Activated CD4-positive, alpha-beta T cell treated with anti-CD3 and anti-CD28 coated beads, Interleukin-2, Interleukin-6, amounts not matched to agents 100 ng/mL and 50 ng/mL, durations not matched to agents 16 hours and 8 hours (primary cell): ENCODE data around the gene CDH18.
"Not testable (repeated sequence)": the region's sequence is repeated elsewhere in the genome, so short reads cannot be mapped to it uniquely, and the experiment has no call there.

Source experiments
- DNase-seq: peaks from one replicate; pipeline ENCODE4 v3.0.0-alpha.2; 2020

CDH18 gene

DNA sequence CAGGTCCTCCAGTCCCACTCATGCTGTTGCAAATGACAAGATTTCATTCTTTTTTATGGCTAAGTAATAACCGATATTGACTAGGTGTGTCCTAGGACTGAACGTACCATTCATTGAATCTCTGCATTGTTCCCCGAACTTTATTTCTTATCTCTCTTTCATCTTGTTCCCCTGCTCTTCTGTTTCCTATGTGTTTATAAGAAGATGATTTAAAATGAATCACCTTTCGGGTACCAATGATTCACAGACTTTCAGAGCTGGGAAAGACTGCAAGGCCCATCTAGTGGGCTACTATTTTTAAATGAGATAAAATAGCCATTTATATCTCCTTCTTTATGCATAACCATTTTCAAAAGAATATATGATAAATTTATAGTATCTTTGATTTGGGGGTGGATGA is 133.0 kb downstream of the CDH18 start:
- DNase-seq = no peak

DNA sequence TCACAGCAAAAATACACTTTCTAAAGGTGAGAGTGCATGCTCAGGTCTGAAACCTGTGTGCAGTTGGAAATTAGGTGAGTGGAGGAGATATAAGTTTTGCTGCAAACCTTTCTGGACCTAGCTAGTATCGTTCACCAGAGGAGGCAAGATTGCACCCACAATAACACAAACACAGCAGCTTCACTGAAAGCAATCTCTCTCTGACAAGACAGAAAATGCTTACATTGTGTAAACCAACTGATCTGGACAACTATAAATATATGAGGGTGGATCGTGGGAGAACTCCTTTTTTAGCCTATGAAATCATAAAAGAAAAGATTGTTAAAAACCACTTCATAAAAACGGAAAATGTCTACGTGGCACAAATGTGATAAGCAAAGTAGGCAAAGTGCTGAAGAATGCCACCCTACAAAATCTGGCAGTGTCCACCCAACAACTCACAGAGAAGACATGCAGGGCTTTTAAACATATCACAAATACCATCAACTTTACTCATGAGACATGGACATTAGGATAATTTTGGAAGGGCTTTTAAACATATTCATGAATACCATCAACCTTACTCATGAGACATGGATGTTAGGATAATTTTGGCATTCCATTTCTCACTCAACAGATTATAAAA is 134.3 kb downstream of the CDH18 start:
- no peak for DNase-seq

DNA sequence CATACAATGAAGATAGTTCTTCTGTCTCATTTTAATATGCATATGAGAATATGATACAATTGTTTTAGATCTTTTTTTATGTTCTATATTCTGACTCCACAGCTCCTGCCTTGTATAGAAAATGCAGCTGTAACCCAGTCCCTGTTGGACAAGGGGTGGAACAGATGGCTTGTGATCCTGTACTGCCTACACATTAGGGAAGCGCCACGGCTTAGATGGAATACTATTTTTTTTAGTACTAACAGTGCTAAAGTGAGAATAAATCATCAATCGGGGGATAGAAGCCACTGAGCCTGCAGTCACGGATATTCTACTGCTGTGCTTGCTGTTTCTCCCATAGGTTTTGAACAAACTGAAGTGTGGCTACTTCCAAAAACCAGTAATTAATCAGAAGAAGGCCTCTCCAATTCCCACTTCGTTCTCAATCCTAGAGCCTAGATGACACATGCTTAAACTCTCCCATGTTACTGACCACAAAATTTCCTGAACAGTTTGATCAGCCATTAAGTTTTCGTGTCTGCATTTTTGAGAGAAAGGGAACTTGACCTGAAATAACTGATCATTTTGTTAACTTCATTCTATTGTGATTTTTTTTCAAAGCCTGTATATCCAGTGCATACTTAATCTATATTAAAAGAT is 150.3 kb downstream of the CDH18 start:
- DNase-seq = no peak

DNA sequence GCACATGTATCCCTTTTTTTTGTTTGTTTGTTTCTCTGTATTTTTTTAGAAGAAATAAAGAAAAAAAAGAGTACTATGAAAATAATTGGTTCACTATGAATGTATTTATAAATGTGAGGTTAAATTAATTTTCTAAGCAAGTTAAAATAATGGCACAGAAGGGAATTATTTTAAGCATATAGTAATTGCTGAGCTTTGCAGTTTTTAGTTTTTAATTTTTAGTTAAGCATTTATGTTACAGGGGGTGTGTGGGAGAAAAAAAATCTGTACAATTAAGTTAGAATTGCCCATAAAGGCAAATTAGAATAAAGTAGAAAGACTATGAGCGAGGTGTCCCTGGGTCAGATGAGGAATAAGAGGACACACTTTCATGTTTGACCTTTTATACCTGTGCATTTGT is 152.6 kb downstream of the CDH18 start:
- DNase-seq = no peak

DNA sequence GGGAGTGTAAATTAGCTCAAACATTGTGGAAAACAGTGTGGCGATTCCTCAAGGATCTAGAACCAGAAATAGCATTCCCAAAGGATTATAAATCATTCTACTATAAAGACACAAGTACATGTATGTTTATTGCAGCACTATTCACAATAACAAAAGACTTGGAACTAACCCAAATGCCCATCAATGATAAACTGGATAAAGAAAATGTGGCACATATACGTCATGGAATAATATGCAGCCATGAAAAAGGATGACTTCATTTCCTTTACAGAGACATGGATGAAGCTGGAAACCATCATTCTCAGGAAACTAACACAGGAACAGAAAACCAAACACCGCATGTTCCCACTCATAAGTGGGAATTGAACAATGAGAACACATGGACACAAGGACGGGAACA is 175.3 kb downstream of the CDH18 start:
- not testable (repeated sequence) for DNase-seq

DNA sequence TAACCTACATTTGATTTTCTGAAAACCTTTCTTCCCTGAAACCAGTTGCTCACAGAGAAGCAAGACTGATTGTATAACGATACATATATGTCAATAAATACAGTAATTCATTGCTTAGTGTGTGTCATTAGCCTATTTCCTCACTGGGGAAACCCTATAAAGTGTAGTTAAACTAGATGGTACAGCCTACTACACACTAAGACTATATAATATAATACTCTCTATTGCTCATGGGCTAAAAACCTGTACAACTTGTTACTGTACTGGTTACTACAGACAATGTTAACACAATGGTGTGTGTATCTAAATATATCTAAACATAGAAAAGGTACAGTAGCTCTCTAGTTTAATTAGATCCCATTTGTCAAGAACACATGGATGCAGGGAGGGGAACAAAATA is 181.2 kb downstream of the CDH18 start:
- no peak for DNase-seq

DNA sequence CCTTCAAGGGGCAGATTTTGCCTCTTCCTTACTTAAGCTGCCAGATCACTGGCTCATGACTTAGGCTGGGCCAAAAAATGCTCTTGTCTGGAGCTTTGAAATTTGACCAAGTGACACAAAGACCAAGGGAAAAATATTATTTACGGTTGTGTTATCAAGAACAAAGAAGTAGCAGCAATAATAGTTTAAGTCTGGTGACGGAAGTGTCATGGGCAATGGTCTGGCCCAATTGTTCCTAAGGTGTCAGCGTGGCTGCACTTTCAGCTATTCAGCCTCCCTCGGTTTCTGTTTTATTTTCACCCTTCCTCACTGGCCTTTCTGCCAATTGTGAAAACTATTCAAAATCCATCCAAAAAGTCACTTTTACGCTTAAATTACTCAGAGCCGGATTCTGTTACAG is 185.3 kb downstream of the CDH18 start:
- no peak for DNase-seq

DNA sequence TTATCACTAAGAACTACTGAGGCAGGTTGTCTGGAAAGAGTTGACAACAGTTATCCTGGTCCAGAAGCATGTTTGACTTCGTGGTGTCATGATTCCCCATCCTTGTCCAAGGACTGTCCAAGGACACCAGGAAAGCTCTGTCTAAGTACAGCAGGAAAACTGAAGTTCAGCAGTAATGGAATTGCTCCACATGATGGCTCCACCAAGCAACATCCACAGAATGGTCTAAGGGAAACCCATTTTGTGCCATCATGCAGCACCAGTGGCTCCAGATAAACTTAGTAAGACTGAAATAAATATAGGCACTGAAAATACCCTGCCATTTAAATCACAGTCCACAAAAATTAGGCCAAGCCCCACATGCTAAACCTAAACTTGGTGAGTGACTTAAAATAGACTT is 192.8 kb downstream of the CDH18 start:
- DNase-seq = no peak

DNA sequence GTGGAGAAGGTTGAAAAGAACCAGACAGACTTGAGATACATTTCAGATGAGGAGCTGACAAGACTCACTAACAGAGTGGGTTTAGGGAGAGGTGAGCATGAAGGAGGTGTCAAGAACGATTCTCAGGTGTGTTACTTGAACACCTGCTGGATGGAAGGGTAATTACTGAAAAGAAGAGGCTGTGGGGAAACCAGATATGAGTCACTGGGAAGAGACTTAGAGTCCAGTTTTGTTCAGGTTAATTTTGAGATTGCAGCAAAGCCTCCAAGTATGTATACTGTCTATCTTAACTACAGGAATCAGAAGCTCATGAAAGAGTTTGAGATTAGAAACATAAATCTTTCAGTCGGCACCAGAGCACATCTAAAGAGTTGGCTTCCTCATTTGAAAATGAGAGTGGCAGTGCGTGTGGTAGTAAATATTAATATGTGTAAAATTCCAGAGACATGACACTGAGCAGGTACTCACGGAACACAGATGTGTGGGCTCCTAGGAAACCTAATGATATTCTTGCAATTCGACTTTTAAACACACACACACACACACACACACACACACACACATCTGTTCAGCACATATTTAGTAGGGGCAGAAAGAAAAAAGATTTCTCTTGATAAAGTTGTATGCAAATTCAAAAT is 197.1 kb downstream of the CDH18 start:
- DNase-seq = no peak

DNA sequence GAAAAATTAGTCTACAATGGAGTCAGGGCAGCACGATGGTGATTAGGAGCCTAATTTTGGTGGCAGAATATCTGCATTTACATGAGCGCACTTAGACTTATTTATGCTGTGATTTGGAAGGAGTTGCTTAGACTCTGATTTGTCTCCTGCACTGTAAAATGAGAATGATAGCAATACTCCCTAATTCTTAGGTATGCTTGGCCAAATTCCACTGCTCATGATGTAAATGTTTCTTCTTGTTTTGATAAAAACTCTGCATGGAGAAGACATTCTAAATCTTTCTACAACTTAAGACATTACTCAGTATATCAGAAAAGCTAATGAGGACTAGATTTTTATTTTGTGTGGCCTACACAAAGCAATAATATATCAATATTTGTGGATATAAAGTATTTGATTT is 205.4 kb downstream of the CDH18 start:
- no peak for DNase-seq

DNA sequence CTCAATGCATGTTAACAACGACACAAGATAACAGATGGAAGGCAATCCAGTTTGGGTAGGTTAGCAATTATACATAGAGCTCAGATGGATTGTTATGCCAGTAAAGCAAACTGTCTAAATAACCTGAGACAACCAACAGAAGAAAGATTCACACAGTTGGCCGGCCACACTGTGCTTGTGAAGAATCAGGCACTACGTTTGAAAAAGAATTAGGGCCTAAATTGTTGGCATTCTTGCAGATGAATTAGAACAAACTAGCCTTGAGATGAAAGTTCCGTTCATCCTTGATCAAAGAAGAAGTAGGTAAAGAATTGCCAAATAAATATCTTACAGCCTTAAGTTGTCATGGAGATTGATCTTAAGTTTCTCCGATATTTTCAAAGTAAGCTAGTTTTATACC is 210.6 kb downstream of the CDH18 start:
- no peak for DNase-seq

DNA sequence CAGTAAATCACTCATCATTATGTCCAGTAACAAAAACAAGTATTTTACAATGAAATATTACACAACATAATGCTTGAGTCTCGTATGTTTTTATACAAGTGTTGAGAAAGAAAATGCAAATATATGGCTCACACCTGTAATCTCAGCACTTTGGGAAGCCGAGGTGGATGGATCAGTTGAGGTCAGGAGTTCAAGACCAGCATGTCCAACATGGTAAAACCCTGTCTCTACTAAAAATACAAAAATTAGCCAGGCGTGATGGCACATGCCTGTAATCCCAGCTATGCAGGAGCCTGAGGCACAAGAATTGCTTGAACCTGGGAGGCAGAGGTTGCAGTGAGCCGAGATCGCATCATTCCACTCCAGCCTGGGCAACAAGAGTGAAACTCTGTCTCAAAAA is 211.1 kb downstream of the CDH18 start:
- not testable (repeated sequence) for DNase-seq

DNA sequence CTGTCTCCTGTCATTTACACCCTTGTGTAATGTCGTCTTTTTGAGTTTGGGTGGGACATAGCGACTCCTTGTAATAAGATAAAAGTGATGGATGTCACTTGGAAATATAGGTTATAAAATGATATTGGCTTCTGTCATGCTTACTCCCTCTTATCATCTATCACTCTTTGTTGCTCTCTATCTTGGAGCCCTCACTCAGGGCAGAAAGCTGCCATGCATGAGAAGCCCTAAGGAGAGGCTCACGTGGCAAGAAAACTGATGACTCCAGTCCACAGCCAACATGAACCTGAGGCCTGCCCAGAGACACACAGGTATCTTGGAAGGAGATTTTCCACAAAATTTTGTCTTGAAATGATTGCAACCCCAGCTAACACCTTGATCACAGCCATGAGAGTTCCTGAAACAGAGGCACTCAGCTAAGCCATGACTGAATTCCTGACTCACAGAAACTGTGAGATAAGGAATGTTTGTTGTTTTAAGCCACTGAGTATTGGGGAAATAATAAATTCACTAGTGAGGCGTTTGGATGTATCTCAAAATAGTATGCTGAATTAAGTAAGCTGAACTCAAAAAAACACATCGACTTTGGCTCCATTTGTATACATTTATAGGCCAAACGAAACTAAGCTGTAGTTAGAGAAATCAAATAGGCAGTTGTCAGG is 216.7 kb downstream of the CDH18 start:
- no peak for DNase-seq

DNA sequence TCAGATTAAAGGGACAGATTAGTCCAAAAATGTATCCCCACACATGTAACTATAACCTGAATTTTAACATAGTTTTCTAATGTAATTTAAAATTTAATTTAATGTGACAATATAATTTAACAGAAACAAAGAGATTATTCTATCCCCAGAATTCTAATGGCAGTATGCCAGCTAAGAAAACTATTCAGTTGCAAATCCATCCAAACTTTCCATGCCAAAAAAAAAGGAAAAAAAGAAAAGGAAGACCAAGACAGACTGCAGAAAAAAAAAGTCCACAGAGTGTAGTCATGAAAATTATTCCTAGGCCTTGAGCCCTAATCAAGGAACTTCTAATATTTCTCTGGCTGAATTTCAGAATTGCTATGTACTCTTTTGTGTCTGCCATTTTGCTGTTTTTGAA is 217.6 kb downstream of the CDH18 start:
- DNase-seq = no peak

DNA sequence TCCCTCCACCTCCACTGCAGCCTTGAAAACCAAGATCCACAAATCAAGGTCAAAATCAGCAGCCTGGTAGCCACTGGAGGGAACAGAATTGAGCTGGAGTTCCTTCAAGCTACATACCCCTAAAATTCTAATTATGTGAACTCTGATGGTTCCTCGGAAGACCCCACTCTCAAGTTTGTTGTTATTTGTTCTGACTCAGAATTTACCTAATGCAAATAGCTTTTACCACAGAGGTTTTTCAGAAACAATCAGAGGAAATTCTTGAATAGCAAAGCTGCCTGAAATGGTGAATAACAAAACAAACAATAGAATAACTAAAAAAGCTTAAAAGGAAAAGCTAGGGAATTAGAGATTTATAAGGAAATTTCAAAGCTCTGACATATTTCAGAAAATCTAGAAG is 220.0 kb downstream of the CDH18 start:
- no peak for DNase-seq

DNA sequence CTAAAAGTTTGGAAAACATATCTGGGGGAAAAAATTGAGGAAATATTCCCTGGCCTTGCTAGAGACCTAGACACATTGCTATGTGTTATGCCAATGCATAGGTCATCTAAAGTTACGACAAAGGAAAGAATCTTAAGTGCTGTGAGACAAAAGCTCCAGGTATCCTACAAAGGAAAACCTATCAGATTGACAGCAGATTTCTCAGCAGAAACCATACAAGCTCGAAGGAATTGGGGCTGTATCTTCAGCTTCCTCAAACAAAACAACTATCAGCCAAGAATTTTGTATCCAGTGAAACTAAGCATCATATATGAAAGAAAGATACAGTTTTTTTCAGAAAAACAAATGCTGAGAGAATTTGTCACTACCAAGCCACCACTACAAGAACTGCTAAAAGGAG is 234.4 kb downstream of the CDH18 start:
- no peak for DNase-seq

DNA sequence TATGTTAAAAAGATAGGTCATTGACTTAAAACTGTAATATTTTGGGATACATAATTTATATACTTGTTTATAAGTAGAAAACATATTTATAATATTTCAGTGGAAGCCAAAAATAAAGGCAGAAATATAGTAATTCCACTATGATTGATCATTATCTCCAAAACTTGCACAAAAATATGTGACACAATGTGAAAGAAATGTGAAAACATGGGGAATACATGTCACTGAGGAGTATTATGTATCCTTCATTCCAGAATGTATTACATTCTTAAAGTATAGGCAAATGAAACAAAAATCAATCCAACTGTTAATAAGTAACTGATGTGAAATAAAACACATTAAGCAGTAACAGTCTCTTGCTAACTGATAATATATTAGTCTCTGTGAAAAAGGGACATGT is 236.7 kb downstream of the CDH18 start:
- DNase-seq = no peak

DNA sequence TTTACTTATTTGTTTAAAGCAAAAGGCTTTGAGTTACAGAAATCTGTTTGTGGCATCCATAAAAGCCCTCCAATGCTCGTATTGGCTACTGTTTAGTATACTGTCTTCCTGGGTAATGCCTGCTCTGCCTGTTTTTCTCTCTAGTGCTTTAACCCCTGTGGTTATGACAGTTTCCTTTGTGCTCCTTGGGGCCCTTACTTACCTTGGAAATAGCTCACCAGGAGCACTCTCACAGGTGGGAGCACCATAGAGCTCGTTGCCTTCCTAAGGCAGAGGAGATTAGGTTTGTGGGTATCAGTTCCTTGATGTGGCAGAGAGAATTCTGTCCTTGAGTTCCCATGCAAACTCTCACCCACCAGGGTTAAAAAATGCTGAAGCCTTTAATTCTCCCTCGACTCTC is 242.8 kb downstream of the CDH18 start:
- DNase-seq = no peak

DNA sequence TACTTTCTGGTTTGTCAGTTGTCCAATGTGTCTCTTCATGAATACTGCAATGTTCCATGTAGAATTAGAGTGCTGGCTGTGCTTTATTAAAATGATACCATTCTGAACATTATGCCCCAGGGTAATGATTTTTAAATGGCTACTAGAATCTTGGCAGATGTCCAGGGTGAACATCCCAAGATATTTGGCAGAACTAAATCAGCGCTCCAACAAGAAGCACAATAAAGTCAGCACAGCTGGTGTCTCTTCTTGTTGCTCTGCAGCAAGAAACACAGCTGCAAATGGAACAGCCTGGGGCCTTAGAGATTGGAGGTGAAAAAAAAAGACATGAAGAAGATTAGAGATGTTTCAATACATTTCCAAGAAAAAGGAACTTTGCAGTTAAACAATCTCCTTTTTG is 248.3 kb downstream of the CDH18 start:
- DNase-seq = no peak

DNA sequence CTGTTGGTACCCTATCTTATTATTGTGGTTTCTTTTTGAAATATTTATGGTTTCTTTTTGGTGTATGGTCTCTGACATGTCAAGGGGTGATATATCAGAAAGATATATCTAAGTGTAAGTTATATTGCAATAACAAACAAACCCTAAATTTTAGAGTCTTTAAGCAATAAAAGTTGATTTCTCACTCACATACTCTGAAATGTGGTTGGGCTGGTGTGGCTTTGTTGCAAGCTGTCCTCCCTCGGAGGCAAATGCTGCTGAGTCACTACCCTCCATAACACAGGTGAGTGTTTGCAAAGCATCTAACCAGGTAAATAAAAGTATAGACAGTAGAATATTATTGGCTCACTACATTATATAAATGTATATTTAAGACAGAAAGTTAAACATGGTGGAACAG is 253.2 kb downstream of the CDH18 start:
- no peak for DNase-seq

DNA sequence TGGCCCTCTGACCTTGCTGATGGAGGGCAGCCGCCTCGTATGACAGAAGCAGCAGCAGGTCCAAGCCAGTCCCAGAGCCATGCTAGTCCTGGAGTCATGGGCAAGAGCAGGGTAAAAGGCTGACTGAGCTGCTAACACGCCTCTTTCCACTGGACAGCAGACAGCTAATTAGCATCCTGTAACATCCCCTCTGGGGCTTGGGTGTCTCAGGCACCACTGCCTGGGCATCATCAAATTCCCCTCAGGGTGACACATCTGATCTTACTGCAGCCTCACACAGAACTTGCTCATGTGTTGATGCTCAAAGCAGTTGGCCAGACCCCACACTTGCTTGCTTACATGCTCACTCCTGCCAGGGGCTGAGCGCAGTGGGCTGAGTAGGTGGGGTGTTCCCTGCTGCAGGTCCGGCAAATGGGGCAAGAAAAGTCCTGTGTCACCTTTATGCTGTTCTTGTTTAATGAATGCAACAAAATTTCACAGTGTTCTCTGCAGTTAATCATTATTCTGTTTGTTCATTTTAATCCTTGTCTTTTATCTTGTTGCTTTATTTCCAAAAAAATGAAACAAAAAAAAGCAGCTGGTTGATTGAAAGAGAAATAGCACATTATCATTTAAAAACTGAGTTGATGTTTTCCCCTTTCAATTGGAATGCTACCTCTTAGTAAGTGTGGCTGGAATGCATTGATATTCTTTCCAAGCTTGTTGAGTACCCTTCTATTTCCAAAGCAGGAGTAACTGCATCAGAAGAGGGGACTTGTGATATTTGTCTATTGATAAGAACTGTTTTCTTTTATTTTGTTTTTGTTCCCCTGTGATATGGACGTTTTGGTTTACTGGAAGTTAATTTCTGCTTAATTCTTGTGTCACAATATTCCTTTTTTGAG is 254.1 kb downstream of the CDH18 start:
- DNase-seq = no peak

DNA sequence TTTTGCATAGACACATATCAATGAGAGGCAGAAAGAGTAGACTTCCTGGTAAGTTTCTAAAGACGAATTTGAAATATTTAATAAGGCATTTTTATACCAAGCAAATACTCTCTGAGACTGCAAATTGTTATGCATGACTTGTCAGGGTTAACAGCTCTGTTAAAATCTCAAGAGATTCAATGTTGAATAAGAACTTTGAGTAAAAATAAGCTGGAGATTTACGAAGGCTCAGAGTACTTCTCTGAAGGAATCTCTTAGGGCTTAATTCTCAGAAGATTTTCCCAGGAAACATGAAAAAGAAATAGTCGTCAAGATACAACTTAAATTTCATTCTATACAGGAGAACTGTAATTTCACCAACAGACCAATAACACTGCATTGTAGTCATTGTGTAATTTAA is 259.4 kb downstream of the CDH18 start:
- DNase-seq = no peak

DNA sequence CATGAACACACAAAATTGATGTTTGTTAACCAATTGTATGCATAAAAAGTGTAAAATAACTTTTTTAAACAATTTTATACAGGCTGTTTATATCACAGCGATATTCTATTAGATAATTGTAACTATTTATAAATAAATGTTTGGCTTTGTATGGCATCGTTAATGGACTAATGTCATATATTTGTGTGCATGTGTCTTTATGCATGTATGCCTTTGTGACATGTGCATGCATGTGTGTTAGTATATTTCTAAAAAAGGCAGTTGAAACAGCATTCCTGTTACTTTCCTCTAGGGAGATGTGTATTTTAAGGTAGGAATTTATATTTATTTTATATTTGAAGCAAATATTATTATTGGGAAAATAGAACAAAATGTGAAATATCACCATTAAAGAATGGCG is 268.9 kb downstream of the CDH18 start:
- no peak for DNase-seq
